Hepatocyte (in vitro differentiated cells): ENCODE measurements around the gene STAC. TPM values are rescaled to one million over a fixed set of nuclear protein-coding genes. Genes with fewer than 3 reads are reported as not detected.

ENCODE experiments used
- DNase-seq: peaks from one replicate; pipeline ENCODE4 v3.0.0-alpha.2; 2016; ENCODE audit warnings: low spot score
- H2AFZ ChIP-seq: fragments of 200-600 bp; sonication (generic); 2 replicates; pipeline ENCODE4 v1.6.0; 2016; ENCODE audit warnings: antibody characterized with exemption, mild to moderate bottlenecking
- H3K27ac ChIP-seq: fragments of 200-600 bp; sonication (generic); 2 replicates; pipeline ENCODE4 v1.5.1; 2016; ENCODE audit warnings: mild to moderate bottlenecking
- H3K27me3 ChIP-seq: fragments of 200-600 bp; sonication (generic); 2 replicates; pipeline ENCODE4 v1.6.1; 2016
- H3K36me3 ChIP-seq: fragments of 200-600 bp; sonication (generic); replicated peaks from 2 replicates; pipeline ENCODE4 v1.5.1; 2016; ENCODE audit warnings: low read depth; ENCODE audit not compliant: insufficient read depth
- H3K4me1 ChIP-seq: fragments of 200-600 bp; sonication (generic); 2 replicates; pipeline ENCODE4 v1.5.1; 2016; ENCODE audit warnings: mild to moderate bottlenecking, moderate library complexity; ENCODE audit not compliant: insufficient read depth
- H3K4me2 ChIP-seq: fragments of 200-600 bp; sonication (generic); 2 replicates; pipeline ENCODE4 v1.6.0; 2016
- H3K4me3 ChIP-seq: fragments of 200-600 bp; sonication (generic); 2 replicates; pipeline ENCODE4 v1.5.1; 2016; ENCODE audit warnings: mild to moderate bottlenecking
- H3K79me2 ChIP-seq: fragments of 200-600 bp; sonication (generic); 2 replicates; pipeline ENCODE4 v1.6.0; 2017; ENCODE audit warnings: mild to moderate bottlenecking
- H3K9me2 ChIP-seq: fragments of 200-600 bp; sonication (generic); replicated peaks from 2 replicates; pipeline ENCODE4 v1.6.0; 2017; ENCODE audit warnings: mild to moderate bottlenecking; ENCODE audit not compliant: insufficient read depth
- H3K9me3 ChIP-seq: fragments of 200-600 bp; sonication (generic); 2 replicates; pipeline ENCODE4 v1.5.1; 2016; ENCODE audit warnings: low read depth, mild to moderate bottlenecking
- H4K20me1 ChIP-seq: fragments of 200-600 bp; sonication (generic); 2 replicates; pipeline ENCODE4 v1.6.0; 2016; ENCODE audit warnings: mild to moderate bottlenecking; ENCODE audit not compliant: insufficient read depth, poor library complexity, severe bottlenecking
- CTCF ChIP-seq: fragments of 200-600 bp; sonication (generic); IDR thresholded peaks from 2 replicates; pipeline ENCODE4 v1.5.1; 2016; ENCODE audit warnings: antibody characterized with exemption, mild to moderate bottlenecking; ENCODE audit not compliant: poor library complexity
- EZH2 ChIP-seq: fragments of 200-600 bp; sonication (generic); IDR thresholded peaks from 2 replicates; pipeline ENCODE4 v1.6.1; 2016; ENCODE audit warnings: antibody characterized with exemption, mild to moderate bottlenecking, borderline replicate concordance
- EZH2phosphoT487 ChIP-seq: fragments of 200-600 bp; sonication (generic); IDR thresholded peaks from one replicate; pipeline ENCODE4 v1.6.1; 2018; ENCODE audit warnings: antibody characterized with exemption, mild to moderate bottlenecking, low read depth, moderate library complexity; ENCODE audit not compliant: unreplicated experiment, severe bottlenecking
- WGBS: methylation state at CpG from one replicate; pipeline ENCODE4 v1.1.6; 2016; ENCODE audit warnings: low lambda C conversion rate; ENCODE audit errors: missing lambda C conversion rate; 5-methylcytosine and 5-hydroxymethylcytosine counted together
- polyA plus RNA-seq: library from polyadenylated mRNA; unstranded; fragments of >200 nt; fragmentation: Nextera tagmentation; extraction: Ambion mirVana; gene quantifications from 2 replicates; pipeline ENCODE4 v1.2.1, GENCODE V29; 2016
- total RNA-seq: library from RNA; depleted of rRNA; stranded (reverse); fragments of >200 nt; gene quantifications from 2 replicates; pipeline ENCODE4 v1.2.3, GENCODE V29; 2014

The STAC gene
- total RNA-seq (0.13 and 0.36 TPM in 2 replicates), polyA plus RNA-seq (0.53 and 1.6 TPM in 2 replicates)

GRCh38 chr3:36380221-36381031 lies at the start of gene STAC:
TSS of gene STAC (plus strand) at chr3:36380504. CDS start at chr3:36380644, 140 bp downstream.
- Histone ChIP-seq H2AFZ (peak within 1 kb of the TSS; percentile 74), H4K20me1 (no peaks in the 10 kb centered on the region)
- DNase-seq, result peak; percentile 42

GRCh38 chr3:36332139-36332538 lies 48.2 kb upstream of the STAC start:
- H3K36me3 ChIP-seq, result no peaks in the 10 kb centered on the region
- no peak overlapping the region for H3K4me2 ChIP-seq
- no peaks in the 10 kb centered on the region for H3K9me3 ChIP-seq
- H3K4me1 ChIP-seq, result no peaks in the 10 kb centered on the region
- no peaks in the 10 kb centered on the region for H3K27me3 ChIP-seq
- no peaks in the 10 kb centered on the region for H3K79me2 ChIP-seq
- no peak overlapping the region for H3K4me3 ChIP-seq
- TF ChIP-seq EZH2 (no peak), EZH2phosphoT487 (no peak), CTCF (no peak)
- H3K27ac ChIP-seq, result no peak overlapping the region
- no peaks in the 10 kb centered on the region for H4K20me1 ChIP-seq
- DNase-seq, result no peak
- H2AFZ ChIP-seq, result no peak overlapping the region
- no peaks in the 10 kb centered on the region for H3K9me2 ChIP-seq

More at GRCh38 chr3:36380221-36381031, at the start of gene STAC:
- 4% methylated on average over 40 of the region's 73 CpGs for WGBS
- Histone ChIP-seq H3K27me3 (peaks cover 46% of the 10 kb centered on the region), H3K79me2 (no peaks in the 10 kb centered on the region), H3K4me1 (peaks cover 7% of the 10 kb centered on the region), H3K36me3 (no peaks in the 10 kb centered on the region), H3K9me3 (no peaks in the 10 kb centered on the region), H3K27ac (no peak within 1 kb of the TSS), H3K4me3 (peak within 1 kb of the TSS; percentile 33), H3K4me2 (peak within 1 kb of the TSS; percentile 88), H3K9me2 (peaks cover 1% of the 10 kb centered on the region)
- TF ChIP-seq EZH2phosphoT487, result no peak
- TF ChIP-seq CTCF, result no peak
- TF ChIP-seq EZH2, result no peak

GRCh38 chr3:36362216-36362615 lies 18.1 kb upstream of the STAC start:
- no peaks in the 10 kb centered on the region for H3K27me3 ChIP-seq
- no peaks in the 10 kb centered on the region for H3K9me3 ChIP-seq
- no peaks in the 10 kb centered on the region for H3K9me2 ChIP-seq
- WGBS, result 69% methylated on average over 4 of the region's 4 CpGs
- H4K20me1 ChIP-seq, result no peaks in the 10 kb centered on the region
- H3K36me3 ChIP-seq, result no peaks in the 10 kb centered on the region
- no peak overlapping the region for H3K4me3 ChIP-seq
- peaks cover 13% of the 10 kb centered on the region for H3K4me1 ChIP-seq
- no peaks in the 10 kb centered on the region for H3K79me2 ChIP-seq
- H3K4me2 ChIP-seq, result peak overlapping the region; percentile 18
- TF ChIP-seq EZH2 (no peak), EZH2phosphoT487 (no peak), CTCF (no peak)
- DNase-seq, result no peak
- H3K27ac ChIP-seq, result no peak overlapping the region
- no peak overlapping the region for H2AFZ ChIP-seq
